ENCODE measurements around the gene BMPR2.
"Not testable (repeated sequence)": the region's sequence is repeated elsewhere in the genome, so short reads cannot be mapped to it uniquely, and the experiment has no call there.

BMPR2 gene

GRCh38 chr2:202386495-202386894 lies 10.4 kb downstream of the BMPR2 start:
- not testable (repeated sequence) for DNase-seq

GRCh38 chr2:202387608-202388342 lies 11.6 kb downstream of the BMPR2 start:
- DNase-seq, result no peak

- DNase-seq, result no peak
These were observed 24.8 kb downstream of the BMPR2 start for GRCh38 chr2:202400941-202401340.

- no peak for DNase-seq
These were observed 29.7 kb downstream of the BMPR2 start for GRCh38 chr2:202405798-202406197.

- no peak for DNase-seq
These were observed 30.4 kb downstream of the BMPR2 start for GRCh38 chr2:202406445-202406978.

GRCh38 chr2:202408546-202409140 lies 32.5 kb downstream of the BMPR2 start:
- DNase-seq, result no peak

GRCh38 chr2:202410092-202410491 lies 34.0 kb downstream of the BMPR2 start:
- DNase-seq, result no peak

GRCh38 chr2:202411097-202411496 lies 35.0 kb downstream of the BMPR2 start:
- no peak for DNase-seq

GRCh38 chr2:202418027-202418426 lies 41.9 kb downstream of the BMPR2 start:
- DNase-seq, result no peak

- DNase-seq, result no peak
These were observed 42.4 kb downstream of the BMPR2 start for GRCh38 chr2:202418511-202418910.

- no peak for DNase-seq
These were observed 47.0 kb downstream of the BMPR2 start for GRCh38 chr2:202423139-202423538.

GRCh38 chr2:202425036-202425435 lies 48.9 kb downstream of the BMPR2 start:
- no peak for DNase-seq

- no peak for DNase-seq
These were observed 50.6 kb downstream of the BMPR2 start for GRCh38 chr2:202426751-202427150.

- no peak for DNase-seq
These were observed 53.2 kb downstream of the BMPR2 start for GRCh38 chr2:202429164-202429980.

- no peak for DNase-seq
These were observed 56.6 kb downstream of the BMPR2 start for GRCh38 chr2:202432776-202433175.

GRCh38 chr2:202434472-202434871 lies 58.3 kb downstream of the BMPR2 start:
- no peak for DNase-seq

- DNase-seq, result no peak
These were observed 60.5 kb downstream of the BMPR2 start for GRCh38 chr2:202436626-202437025.

GRCh38 chr2:202440117-202440516 lies 64.0 kb downstream of the BMPR2 start:
- DNase-seq, result not testable (repeated sequence)

- DNase-seq, result no peak
These were observed 66.8 kb downstream of the BMPR2 start for GRCh38 chr2:202442882-202443281.

- no peak for DNase-seq
These were observed 67.9 kb downstream of the BMPR2 start for GRCh38 chr2:202444000-202444399.

GRCh38 chr2:202449344-202449743 lies 73.2 kb downstream of the BMPR2 start:
- DNase-seq, result no peak

- no peak for DNase-seq
These were observed 74.7 kb downstream of the BMPR2 start for GRCh38 chr2:202450785-202451184.

- DNase-seq, result no peak
These were observed 76.6 kb downstream of the BMPR2 start for GRCh38 chr2:202452744-202453143.

GRCh38 chr2:202454536-202454935 lies 78.4 kb downstream of the BMPR2 start:
- DNase-seq, result no peak
